Measurements from ENCODE around the gene GSTO2. TPM values are rescaled to one million over a fixed set of nuclear protein-coding genes. Genes with fewer than 3 reads are reported as not detected.

The GSTO2 gene
- total and polyA plus RNA-seq, 2 of the 13 experiments (the other 11 are each of a cell fraction or from before 2014, with no cell fraction given), result 2.1 to 7.9 TPM

DNA sequence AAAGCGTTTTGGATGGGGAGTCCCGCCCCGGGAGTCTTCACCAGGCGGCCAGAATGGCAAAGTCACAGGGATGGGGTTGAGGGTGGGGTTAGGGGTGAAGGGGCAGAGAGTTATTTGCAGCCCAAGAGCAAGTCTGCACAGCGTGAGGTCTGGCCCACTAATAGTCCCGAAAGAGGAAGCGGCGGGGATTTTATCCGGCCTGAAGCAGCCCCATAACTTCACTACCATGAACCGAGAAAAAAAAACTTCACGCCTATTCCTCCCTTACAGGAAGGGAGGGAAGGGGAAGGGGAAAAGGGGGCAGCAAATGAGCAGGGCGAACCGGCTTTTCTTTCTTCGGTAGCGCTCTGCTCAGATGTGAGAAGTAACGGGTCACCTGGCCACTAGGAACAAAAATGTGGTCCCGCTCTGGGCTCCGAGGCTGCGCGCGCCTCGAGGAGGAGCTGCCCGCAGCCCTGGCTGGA is 68.6 kb downstream of the GSTO2 start:
- FAIRE-seq (no peak), DNase-seq (ENCODE audit: low spot score) (no peak), ATAC-seq (peak; percentile 75)
- POLR2A ChIA-PET, result interaction anchor here (0.9 to 1.3 kb wide), 6 partner anchors 8 to 105 kb away, joined by 3 to 6 read pairs (median 4); partner anchors contain the start of gene CFAP43
- Histone ChIP-seq H3K9me3 (ENCODE audit: low read length) (no peaks in the 10 kb centered on the region), H3K4me3 (replicated peaks in 1 of 3; ENCODE audit: insufficient read depth in 1 of 3, low read depth in 2 of 3, low read length in 3 of 3) (peak overlapping the region; percentile 75 to 89 (median 81)), H3K79me2 (ENCODE audit: insufficient read depth, low read length) (no peaks in the 10 kb centered on the region), H3K4me1 (ENCODE audit: insufficient read depth, low read length) (peaks cover 54% of the 10 kb centered on the region), H3K4me2 (ENCODE audit: low read depth, low read length) (peak overlapping the region; percentile 79), H3K9ac (ENCODE audit: insufficient read depth, low read depth, low read length) (peak overlapping the region; percentile 65; the same call in 1 of the 2 replicates), H2AFZ (ENCODE audit: low read length) (no peak overlapping the region), H3K27ac (ENCODE audit: extremely low read length, insufficient read depth, low read length) (no peak overlapping the region), H4K20me1 (ENCODE audit: insufficient read depth, low read length) (no peaks in the 10 kb centered on the region), H3K36me3 (replicated peaks in 1 of 2; ENCODE audit: control insufficient read depth in 1 of 2, insufficient read depth in 2 of 2, low read length in 2 of 2) (no peaks in the 10 kb centered on the region; a peak in 1 of 5 replicates), H3K27me3 (ENCODE audit: control insufficient read depth in 1 of 2, insufficient read depth in 2 of 2, low read length in 2 of 2) (peaks cover 0 to 21% of the 10 kb centered on the region in 2 experiments; a peak in 3 of 5 replicates)
- BruUV-seq (replicated peaks), result no TSS peak
- intact Hi-C loops (cut with micrococcal nuclease; ENCODE audit: unreplicated experiment) (no loop called here), in situ Hi-C loops (cut with HindIII; ENCODE audit: extremely low pct_ligation_motif_present, low pct_unique_long_range_greater_than_20kb) (no loop called here)
- CTCF ChIA-PET (ENCODE audit: low intra/inter-chr PET ratio, low total read pairs), result no interaction called here
- WGBS (ENCODE audit: low lambda C conversion rate), result under 1% methylated on average over 14 of the region's 23 CpGs
- TF ChIP-seq ZEB1 (IDR thresholded peaks at IDR 0.05; ENCODE audit: insufficient replicate concordance, low read depth) (peak; percentile 8), ZMYM4 (CRISPR knock-in tag; IDR thresholded peaks at IDR 0.05) (no peak), ZNF816 (CRISPR knock-in tag; IDR thresholded peaks at IDR 0.05; ENCODE audit: borderline replicate concordance) (0 out of 2 replicates have a peak, but pooled peaks have one; percentile 29), RFXAP (CRISPR knock-in tag; IDR thresholded peaks at IDR 0.05; ENCODE audit: borderline replicate concordance) (0 out of 2 replicates have a peak, but pooled peaks have one; percentile 28), ZNF841 (CRISPR knock-in tag; IDR thresholded peaks at IDR 0.05; ENCODE audit: borderline replicate concordance) (no peak), HDAC2 (CRISPR knock-in tag; IDR thresholded peaks at IDR 0.05) (no peak), ZNF30 (CRISPR knock-in tag; IDR thresholded peaks at IDR 0.05) (0 out of 2 replicates have a peak, but pooled peaks have one; percentile 41), ZNF317 (CRISPR knock-in tag; IDR thresholded peaks at IDR 0.05) (0 out of 2 replicates have a peak, but pooled peaks have one; percentile 44)
- TF ChIP-seq, protein P1, sequence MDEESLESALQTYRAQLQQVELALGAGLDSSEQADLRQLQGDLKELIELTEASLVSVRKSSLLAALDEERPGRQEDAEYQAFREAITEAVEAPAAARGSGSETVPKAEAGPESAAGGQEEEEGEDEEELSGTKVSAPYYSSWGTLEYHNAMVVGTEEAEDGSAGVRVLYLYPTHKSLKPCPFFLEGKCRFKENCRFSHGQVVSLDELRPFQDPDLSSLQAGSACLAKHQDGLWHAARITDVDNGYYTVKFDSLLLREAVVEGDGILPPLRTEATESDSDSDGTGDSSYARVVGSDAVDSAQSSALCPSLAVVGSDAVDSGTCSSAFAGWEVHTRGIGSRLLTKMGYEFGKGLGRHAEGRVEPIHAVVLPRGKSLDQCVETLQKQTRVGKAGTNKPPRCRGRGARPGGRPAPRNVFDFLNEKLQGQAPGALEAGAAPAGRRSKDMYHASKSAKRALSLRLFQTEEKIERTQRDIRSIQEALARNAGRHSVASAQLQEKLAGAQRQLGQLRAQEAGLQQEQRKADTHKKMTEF (CRISPR knock-in tag; IDR thresholded peaks at IDR 0.05), result 0 out of 2 replicates have a peak, but pooled peaks have one; percentile 11
- TF ChIP-seq, protein P2, sequence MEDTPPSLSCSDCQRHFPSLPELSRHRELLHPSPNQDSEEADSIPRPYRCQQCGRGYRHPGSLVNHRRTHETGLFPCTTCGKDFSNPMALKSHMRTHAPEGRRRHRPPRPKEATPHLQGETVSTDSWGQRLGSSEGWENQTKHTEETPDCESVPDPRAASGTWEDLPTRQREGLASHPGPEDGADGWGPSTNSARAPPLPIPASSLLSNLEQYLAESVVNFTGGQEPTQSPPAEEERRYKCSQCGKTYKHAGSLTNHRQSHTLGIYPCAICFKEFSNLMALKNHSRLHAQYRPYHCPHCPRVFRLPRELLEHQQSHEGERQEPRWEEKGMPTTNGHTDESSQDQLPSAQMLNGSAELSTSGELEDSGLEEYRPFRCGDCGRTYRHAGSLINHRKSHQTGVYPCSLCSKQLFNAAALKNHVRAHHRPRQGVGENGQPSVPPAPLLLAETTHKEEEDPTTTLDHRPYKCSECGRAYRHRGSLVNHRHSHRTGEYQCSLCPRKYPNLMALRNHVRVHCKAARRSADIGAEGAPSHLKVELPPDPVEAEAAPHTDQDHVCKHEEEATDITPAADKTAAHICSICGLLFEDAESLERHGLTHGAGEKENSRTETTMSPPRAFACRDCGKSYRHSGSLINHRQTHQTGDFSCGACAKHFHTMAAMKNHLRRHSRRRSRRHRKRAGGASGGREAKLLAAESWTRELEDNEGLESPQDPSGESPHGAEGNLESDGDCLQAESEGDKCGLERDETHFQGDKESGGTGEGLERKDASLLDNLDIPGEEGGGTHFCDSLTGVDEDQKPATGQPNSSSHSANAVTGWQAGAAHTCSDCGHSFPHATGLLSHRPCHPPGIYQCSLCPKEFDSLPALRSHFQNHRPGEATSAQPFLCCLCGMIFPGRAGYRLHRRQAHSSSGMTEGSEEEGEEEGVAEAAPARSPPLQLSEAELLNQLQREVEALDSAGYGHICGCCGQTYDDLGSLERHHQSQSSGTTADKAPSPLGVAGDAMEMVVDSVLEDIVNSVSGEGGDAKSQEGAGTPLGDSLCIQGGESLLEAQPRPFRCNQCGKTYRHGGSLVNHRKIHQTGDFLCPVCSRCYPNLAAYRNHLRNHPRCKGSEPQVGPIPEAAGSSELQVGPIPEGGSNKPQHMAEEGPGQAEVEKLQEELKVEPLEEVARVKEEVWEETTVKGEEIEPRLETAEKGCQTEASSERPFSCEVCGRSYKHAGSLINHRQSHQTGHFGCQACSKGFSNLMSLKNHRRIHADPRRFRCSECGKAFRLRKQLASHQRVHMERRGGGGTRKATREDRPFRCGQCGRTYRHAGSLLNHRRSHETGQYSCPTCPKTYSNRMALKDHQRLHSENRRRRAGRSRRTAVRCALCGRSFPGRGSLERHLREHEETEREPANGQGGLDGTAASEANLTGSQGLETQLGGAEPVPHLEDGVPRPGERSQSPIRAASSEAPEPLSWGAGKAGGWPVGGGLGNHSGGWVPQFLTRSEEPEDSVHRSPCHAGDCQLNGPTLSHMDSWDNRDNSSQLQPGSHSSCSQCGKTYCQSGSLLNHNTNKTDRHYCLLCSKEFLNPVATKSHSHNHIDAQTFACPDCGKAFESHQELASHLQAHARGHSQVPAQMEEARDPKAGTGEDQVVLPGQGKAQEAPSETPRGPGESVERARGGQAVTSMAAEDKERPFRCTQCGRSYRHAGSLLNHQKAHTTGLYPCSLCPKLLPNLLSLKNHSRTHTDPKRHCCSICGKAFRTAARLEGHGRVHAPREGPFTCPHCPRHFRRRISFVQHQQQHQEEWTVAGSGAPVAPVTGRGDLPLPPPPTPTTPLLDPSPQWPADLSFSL (CRISPR knock-in tag; IDR thresholded peaks at IDR 0.05), result peak; percentile 17; the same call in 1 of the 2 replicates
- TF ChIP-seq, protein P3, sequence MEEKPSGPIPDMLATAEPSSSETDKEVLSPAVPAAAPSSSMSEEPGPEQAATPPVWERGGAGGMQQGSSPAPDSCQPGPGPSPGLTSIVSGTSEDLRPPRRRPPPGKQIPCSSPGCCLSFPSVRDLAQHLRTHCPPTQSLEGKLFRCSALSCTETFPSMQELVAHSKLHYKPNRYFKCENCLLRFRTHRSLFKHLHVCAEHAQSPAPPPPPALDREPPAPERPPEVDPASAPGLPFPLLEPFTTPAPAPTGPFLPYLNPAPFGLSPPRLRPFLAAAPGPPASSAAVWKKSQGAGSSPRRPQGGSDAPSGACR (CRISPR knock-in tag; IDR thresholded peaks at IDR 0.05), result 0 out of 2 replicates have a peak, but pooled peaks have one; percentile 33
- TF ChIP-seq, protein P4, sequence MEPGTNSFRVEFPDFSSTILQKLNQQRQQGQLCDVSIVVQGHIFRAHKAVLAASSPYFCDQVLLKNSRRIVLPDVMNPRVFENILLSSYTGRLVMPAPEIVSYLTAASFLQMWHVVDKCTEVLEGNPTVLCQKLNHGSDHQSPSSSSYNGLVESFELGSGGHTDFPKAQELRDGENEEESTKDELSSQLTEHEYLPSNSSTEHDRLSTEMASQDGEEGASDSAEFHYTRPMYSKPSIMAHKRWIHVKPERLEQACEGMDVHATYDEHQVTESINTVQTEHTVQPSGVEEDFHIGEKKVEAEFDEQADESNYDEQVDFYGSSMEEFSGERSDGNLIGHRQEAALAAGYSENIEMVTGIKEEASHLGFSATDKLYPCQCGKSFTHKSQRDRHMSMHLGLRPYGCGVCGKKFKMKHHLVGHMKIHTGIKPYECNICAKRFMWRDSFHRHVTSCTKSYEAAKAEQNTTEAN (CRISPR knock-in tag; conservative IDR thresholded peaks at IDR 0.05), result no peak

Measured in HepG2 (cell line).